Brain microvascular endothelial cell (primary cell): ENCODE measurements around the gene MKKS.

ENCODE experiments used
- DNase-seq: peaks from one replicate; pipeline ENCODE4 v3.0.0-alpha.2; 2020
- H3K27ac ChIP-seq: fragments of 250-450 bp; sonication (Bioruptor Pico); 2 replicates; pipeline ENCODE4 v1.5.1; 2020; ENCODE audit warnings: mild to moderate bottlenecking, moderate library complexity
- H3K27me3 ChIP-seq: fragments of 250-450 bp; sonication (Bioruptor Pico); replicated peaks from 2 replicates; pipeline ENCODE4 v1.5.1; 2020; ENCODE audit warnings: mild to moderate bottlenecking
- H3K36me3 ChIP-seq: fragments of 250-450 bp; sonication (Bioruptor Pico); replicated peaks from 2 replicates; pipeline ENCODE4 v1.5.1; 2020; ENCODE audit warnings: mild to moderate bottlenecking
- H3K4me3 ChIP-seq: 2 replicates; pipeline ENCODE4 v1.5.1; 2011; ENCODE audit warnings: low read depth, mild to moderate bottlenecking, control low read depth, low read length, moderate library complexity
- in situ Hi-C: cut with HindIII; loops from 2 replicates; pipeline ENCODE4 v1.10.0; 2017; ENCODE audit warnings: low sequenced_read_pairs, low pct_ligation_motif_present
- TF ChIP-seq, protein P1 (sequence below): IDR thresholded peaks from 2 replicates; pipeline ENCODE4 v1.5.1; 2011; ENCODE audit warnings: low read depth, mild to moderate bottlenecking, moderate library complexity, low read length, control low read depth, inconsistent platforms; ENCODE audit errors: missing control alignments

Gene MKKS

DNA sequence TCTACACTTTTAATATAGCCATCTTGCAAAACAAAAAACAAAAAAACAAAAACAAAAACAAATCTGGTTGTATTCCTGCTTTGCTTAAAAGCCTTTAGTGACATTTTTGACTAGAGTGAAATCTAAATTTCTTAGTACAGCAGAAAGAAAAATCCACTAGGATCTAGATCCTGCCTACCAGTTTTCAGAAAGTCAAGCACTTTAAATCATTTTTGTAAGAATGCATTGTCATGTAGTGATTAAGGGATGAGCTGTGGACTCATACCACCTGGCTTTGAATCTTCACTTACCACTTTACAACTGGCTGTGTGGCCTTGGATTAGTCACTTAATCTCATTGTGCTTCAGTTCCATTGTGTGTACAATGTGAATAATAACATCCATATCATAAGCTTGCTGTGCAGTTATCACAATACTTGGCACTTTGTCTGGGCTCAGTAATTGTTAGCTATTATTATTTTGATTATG, 4.0 kb downstream of the MKKS start:
- DNase-seq = no peak
- Histone ChIP-seq H3K27ac (no peak overlapping the region), H3K4me3 (no peak overlapping the region), H3K27me3 (no peaks in the 10 kb centered on the region), H3K36me3 (no peaks in the 10 kb centered on the region)
- TF ChIP-seq, protein P1, sequence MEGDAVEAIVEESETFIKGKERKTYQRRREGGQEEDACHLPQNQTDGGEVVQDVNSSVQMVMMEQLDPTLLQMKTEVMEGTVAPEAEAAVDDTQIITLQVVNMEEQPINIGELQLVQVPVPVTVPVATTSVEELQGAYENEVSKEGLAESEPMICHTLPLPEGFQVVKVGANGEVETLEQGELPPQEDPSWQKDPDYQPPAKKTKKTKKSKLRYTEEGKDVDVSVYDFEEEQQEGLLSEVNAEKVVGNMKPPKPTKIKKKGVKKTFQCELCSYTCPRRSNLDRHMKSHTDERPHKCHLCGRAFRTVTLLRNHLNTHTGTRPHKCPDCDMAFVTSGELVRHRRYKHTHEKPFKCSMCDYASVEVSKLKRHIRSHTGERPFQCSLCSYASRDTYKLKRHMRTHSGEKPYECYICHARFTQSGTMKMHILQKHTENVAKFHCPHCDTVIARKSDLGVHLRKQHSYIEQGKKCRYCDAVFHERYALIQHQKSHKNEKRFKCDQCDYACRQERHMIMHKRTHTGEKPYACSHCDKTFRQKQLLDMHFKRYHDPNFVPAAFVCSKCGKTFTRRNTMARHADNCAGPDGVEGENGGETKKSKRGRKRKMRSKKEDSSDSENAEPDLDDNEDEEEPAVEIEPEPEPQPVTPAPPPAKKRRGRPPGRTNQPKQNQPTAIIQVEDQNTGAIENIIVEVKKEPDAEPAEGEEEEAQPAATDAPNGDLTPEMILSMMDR = no peak
- in situ Hi-C loops = no loop called here

DNA sequence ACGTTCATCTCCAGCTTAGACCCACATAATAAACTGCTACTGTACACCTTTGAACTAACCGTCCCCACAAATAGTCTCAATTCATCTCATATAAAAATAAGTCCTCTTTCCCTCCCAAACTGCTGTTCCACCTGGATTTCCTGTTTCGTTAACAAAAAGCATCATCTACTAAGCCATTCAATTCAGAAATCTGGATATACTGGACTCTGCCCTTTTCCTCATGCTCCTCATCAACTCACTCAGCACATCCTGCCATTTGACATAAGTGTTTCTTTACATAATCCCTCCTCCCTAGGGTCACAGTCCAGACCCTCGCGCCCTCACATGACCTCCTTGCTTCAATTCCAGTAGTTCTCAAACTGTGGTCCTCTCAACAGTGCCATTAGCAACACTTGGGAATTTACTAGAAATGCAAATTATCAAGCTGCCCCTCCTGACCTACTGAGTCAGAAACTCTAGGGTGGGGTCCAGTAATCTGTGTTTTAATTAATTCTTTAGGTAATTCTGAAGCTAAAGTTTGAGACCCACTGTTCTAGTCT, 4.5 kb downstream of the MKKS start:
- Histone ChIP-seq H3K27me3 (no peaks in the 10 kb centered on the region), H3K4me3 (no peak overlapping the region), H3K27ac (no peak overlapping the region), H3K36me3 (no peaks in the 10 kb centered on the region)
- in situ Hi-C loops = no loop called here
- DNase-seq = no peak
- TF ChIP-seq, protein P1 = no peak

DNA sequence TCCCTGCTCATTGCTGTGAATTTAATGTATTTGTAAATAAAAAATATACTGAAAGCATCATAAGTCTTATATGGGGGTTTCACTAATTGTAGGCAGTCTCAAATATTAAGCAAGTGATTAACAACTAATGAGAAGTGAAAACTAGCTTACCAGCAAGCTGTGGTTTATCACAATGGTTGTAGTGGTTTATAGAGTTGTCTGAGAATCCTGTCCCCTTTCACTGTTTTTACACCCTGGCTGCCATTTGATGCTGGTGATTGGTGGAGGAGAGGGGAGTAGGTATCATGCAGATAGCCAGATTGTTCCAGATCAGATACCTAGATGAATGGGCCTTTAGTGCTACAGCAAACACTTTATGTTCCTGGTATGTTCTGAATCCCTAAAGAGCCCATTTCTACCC, 6.0 kb downstream of the MKKS start:
- no peaks in the 10 kb centered on the region for H3K36me3 ChIP-seq
- H3K4me3 ChIP-seq = no peak overlapping the region
- TF ChIP-seq, protein P1 = no peak
- H3K27me3 ChIP-seq = no peaks in the 10 kb centered on the region
- H3K27ac ChIP-seq = no peak overlapping the region
- in situ Hi-C loops = no loop called here
- no peak for DNase-seq

DNA sequence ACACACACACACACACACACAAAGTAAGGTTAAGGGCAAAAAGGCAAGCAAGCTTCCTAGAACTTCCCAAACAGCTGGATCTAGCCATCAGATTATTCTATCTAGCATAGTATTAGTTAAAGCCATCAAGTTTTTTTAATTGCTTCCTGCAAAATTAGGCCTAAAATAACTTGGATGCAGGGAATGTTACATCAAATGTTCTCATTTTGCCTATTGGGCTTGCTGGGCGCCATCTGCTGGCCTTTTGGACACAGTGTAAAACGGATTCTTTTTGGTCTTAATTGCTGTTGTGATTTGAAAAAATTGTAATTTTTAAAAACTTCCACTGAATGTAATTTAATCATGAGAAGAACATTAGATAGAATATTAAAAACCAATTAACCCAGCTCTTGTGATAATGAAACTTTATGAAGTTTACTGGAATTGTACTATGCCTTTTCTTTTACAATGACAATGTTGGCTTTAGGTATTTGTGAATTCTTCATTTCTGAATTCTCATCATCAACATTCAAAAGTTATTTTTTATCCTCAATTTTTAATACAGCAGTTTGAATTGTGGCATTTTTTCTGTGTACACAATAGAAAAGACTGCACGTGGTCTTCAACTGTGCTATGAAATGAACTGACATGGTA, 6.8 kb downstream of the MKKS start:
- DNase-seq = peak; percentile 69
- Histone ChIP-seq H3K27me3 (no peaks in the 10 kb centered on the region), H3K4me3 (no peak overlapping the region), H3K36me3 (no peaks in the 10 kb centered on the region), H3K27ac (no peak overlapping the region)
- TF ChIP-seq, protein P1 = peak; percentile 91
- in situ Hi-C loops = no loop called here

DNA sequence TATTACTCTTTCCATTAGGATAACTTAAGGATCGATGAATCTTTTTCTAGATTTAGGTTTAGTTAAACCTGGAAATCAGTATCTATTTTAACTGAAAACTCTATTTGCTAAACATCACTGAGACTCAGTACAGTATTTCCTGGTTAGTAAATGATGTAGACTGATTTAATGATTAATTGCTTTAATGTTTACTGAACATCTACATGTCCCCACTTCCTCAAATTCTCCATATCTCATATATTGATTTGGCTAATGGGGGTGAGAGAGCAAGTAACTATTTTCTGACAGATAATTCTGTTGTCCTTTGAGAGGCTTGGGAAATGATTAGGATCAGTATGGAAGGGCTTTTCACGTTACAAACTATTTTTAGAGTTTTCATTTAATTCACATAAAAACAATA, 10.3 kb downstream of the MKKS start:
- Histone ChIP-seq H3K27ac (no peak overlapping the region), H3K4me3 (no peak overlapping the region), H3K36me3 (no peaks in the 10 kb centered on the region), H3K27me3 (no peaks in the 10 kb centered on the region)
- TF ChIP-seq, protein P1 = no peak
- in situ Hi-C loops = no loop called here
- DNase-seq = no peak
